ENCODE data around the gene ATF6. TPM values are rescaled to one million over a fixed set of nuclear protein-coding genes. Genes with fewer than 3 reads are reported as not detected.

The ATF6 gene
- total RNA-seq, 2 experiments from 2014 or later = 16.2 to 17.1 TPM

DNA sequence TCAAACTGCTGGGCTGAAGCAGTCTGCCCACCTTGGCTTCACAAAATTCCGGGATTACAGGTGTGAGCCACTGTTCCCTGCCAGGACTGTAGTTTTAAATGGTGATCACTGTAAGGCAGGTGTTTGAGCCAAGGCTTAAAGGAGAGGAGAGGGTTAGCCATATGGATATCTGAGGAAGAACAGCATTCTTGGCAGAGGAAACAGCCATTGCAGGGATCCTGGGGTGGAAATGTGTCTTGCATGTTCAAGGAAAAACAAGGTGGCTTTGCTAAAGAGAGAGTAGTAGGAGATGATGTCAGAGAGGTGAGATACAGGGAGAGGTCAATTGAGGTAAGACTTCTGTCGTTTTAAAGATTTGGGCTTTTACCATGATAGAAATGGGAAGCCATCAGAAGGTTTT, 73.5 kb downstream of the ATF6 start:
- no peaks in the 10 kb centered on the region for H3K9me3 Mint-ChIP-seq
- POLR2A ChIA-PET = no interaction called here
- TF ChIP-seq, protein P1, sequence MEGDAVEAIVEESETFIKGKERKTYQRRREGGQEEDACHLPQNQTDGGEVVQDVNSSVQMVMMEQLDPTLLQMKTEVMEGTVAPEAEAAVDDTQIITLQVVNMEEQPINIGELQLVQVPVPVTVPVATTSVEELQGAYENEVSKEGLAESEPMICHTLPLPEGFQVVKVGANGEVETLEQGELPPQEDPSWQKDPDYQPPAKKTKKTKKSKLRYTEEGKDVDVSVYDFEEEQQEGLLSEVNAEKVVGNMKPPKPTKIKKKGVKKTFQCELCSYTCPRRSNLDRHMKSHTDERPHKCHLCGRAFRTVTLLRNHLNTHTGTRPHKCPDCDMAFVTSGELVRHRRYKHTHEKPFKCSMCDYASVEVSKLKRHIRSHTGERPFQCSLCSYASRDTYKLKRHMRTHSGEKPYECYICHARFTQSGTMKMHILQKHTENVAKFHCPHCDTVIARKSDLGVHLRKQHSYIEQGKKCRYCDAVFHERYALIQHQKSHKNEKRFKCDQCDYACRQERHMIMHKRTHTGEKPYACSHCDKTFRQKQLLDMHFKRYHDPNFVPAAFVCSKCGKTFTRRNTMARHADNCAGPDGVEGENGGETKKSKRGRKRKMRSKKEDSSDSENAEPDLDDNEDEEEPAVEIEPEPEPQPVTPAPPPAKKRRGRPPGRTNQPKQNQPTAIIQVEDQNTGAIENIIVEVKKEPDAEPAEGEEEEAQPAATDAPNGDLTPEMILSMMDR (IDR thresholded peaks at IDR 0.05) = no peak
- H3K27ac Mint-ChIP-seq = no peak overlapping the region
- no peak for ATAC-seq (ENCODE audit: poor library complexity)
- H3K27me3 Mint-ChIP-seq = no peaks in the 10 kb centered on the region
- peaks cover 87% of the 10 kb centered on the region for H3K36me3 Mint-ChIP-seq (ENCODE audit: low read depth)
- no peak for DNase-seq
- H3K27me3 ChIP-seq (ENCODE audit: control insufficient read depth in 1 of 2, insufficient read depth in 2 of 2, low read length in 2 of 2) = no peaks in the 10 kb centered on the region
- H3K4me3 ChIP-seq (ENCODE audit: low read length) = no peak overlapping the region
- no peaks in the 10 kb centered on the region for H3K4me1 ChIP-seq (ENCODE audit: insufficient read depth, low read length)
- no peaks in the 10 kb centered on the region for H3K4me1 Mint-ChIP-seq (ENCODE audit: low read depth)
- intact Hi-C loops (cut with DNase I, micrococcal nuclease) = no loop called here
- CTCF ChIA-PET = no interaction called here
- H3K27ac ChIP-seq (ENCODE audit: low read depth in 1 of 2, low read length in 2 of 2) = no peak overlapping the region
- H3K36me3 ChIP-seq (ENCODE audit: insufficient read depth, low read length) = peaks cover 33% of the 10 kb centered on the region
- no peaks in the 10 kb centered on the region for H3K9me3 ChIP-seq (ENCODE audit: control insufficient read depth in 1 of 2, insufficient read depth in 1 of 2, low read length in 2 of 2)
- no peak overlapping the region for H3K4me3 Mint-ChIP-seq

DNA sequence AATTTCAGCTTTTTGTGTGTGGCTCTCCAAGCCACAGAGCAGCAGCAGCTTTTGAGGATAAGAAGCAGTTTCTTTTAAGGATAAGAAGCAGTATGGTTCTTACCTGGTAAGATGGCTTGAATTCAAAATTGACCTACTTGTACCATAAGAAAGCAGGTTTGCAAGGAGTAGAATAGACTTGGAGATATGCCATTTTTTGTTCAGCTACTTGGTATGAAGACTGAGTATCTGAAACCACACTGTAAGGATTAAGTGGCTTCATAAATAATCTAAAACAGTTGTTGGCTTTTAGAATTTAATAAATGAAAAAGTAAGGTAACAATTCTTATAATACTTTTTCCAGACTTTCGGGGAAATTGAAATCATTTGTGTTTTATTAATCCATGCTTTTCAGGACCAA, 74.2 kb downstream of the ATF6 start:
- H3K27me3 ChIP-seq (ENCODE audit: control insufficient read depth in 1 of 2, insufficient read depth in 2 of 2, low read length in 2 of 2) = no peaks in the 10 kb centered on the region
- H3K36me3 ChIP-seq (ENCODE audit: insufficient read depth, low read length) = peaks cover 33% of the 10 kb centered on the region
- H3K9me3 ChIP-seq (ENCODE audit: control insufficient read depth in 1 of 2, insufficient read depth in 1 of 2, low read length in 2 of 2) = no peaks in the 10 kb centered on the region
- H3K27ac ChIP-seq (ENCODE audit: low read depth in 1 of 2, low read length in 2 of 2) = no peak overlapping the region
- H3K4me3 ChIP-seq (ENCODE audit: low read length) = no peak overlapping the region
- H3K27ac Mint-ChIP-seq = no peak overlapping the region
- H3K9me3 Mint-ChIP-seq = no peaks in the 10 kb centered on the region
- ChIA-PET POLR2A (no interaction called here), CTCF (no interaction called here)
- no peaks in the 10 kb centered on the region for H3K27me3 Mint-ChIP-seq
- no peaks in the 10 kb centered on the region for H3K4me1 Mint-ChIP-seq (ENCODE audit: low read depth)
- no peaks in the 10 kb centered on the region for H3K4me1 ChIP-seq (ENCODE audit: insufficient read depth, low read length)
- ATAC-seq (ENCODE audit: poor library complexity) (no peak), DNase-seq (no peak)
- intact Hi-C loops (cut with DNase I, micrococcal nuclease) = no loop called here
- H3K4me3 Mint-ChIP-seq = no peak overlapping the region
- TF ChIP-seq, protein P1 (IDR thresholded peaks at IDR 0.05) = no peak
- H3K36me3 Mint-ChIP-seq (ENCODE audit: low read depth) = peaks cover 87% of the 10 kb centered on the region

DNA sequence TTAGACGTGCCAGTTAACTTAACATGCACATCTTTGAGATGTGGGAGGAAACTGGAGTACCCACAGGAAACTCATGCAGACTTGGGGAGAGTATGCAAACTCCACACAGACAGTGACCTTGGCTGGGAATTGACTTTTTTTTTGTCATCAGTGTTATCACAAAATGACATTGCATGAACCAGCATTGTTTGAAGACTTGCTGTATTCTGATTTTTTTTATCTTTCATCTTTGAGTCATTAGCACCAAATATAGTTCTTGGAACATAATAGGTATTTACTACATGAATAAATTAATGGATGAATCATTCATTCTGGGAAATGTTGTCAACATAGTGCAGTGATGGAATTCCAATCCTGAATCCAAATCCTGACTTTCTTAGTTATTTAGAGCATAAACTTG, 77.0 kb downstream of the ATF6 start:
- Histone ChIP-seq H3K4me3 (ENCODE audit: low read length) (no peak overlapping the region), H3K27ac (ENCODE audit: low read depth in 1 of 2, low read length in 2 of 2) (no peak overlapping the region), H3K4me1 (ENCODE audit: insufficient read depth, low read length) (no peaks in the 10 kb centered on the region), H3K27me3 (ENCODE audit: control insufficient read depth in 1 of 2, insufficient read depth in 2 of 2, low read length in 2 of 2) (no peaks in the 10 kb centered on the region), H3K9me3 (ENCODE audit: control insufficient read depth in 1 of 2, insufficient read depth in 1 of 2, low read length in 2 of 2) (no peaks in the 10 kb centered on the region), H3K36me3 (ENCODE audit: insufficient read depth, low read length) (peaks cover 33% of the 10 kb centered on the region)
- Mint-ChIP-seq H3K4me1 (ENCODE audit: low read depth) (no peaks in the 10 kb centered on the region), H3K27ac (no peak overlapping the region), H3K9me3 (no peaks in the 10 kb centered on the region), H3K27me3 (no peaks in the 10 kb centered on the region), H3K4me3 (no peak overlapping the region), H3K36me3 (ENCODE audit: low read depth) (peaks cover 93% of the 10 kb centered on the region)
- ATAC-seq (ENCODE audit: poor library complexity) (no peak), DNase-seq (no peak)
- POLR2A ChIA-PET = no interaction called here
- TF ChIP-seq, protein P1 (IDR thresholded peaks at IDR 0.05) = no peak
- intact Hi-C loops (cut with DNase I, micrococcal nuclease) = no loop called here
- CTCF ChIA-PET = no interaction called here
